GM23338 (cell line): ENCODE data around the gene RET. TPM values are rescaled to one million over a fixed set of nuclear protein-coding genes. Genes with fewer than 3 reads are reported as not detected.
"Not testable (repeated sequence)": the region's sequence is repeated elsewhere in the genome, so short reads cannot be mapped to it uniquely, and the experiment has no call there.

ENCODE experiments used
- ATAC-seq: fragments of 200-7000 bp; cut with Tn5 transposase; 3 replicates; pipeline ENCODE4 v1.9.1; 2020
- DNase-seq: peaks from one replicate; pipeline ENCODE4 v3.0.0-alpha.2; 2015; ENCODE audit warnings: low spot score
- H2AFZ ChIP-seq: fragments of 200-600 bp; sonication (generic); 2 replicates; pipeline ENCODE4 v1.8.0; 2016; ENCODE audit warnings: antibody characterized with exemption, mild to moderate bottlenecking, moderate library complexity
- H3F3A ChIP-seq: fragments of 200-600 bp; sonication (generic); replicated peaks from 2 replicates; pipeline ENCODE4 v1.8.0; 2017; ENCODE audit warnings: antibody characterized with exemption, mixed run types, low read depth
- H3K27ac ChIP-seq: fragments of 200-600 bp; sonication (generic); 2 replicates; pipeline ENCODE4 v1.6.1; 2016; ENCODE audit warnings: low read depth
- H3K27me3 ChIP-seq: fragments of 200-600 bp; sonication (generic); 2 replicates; pipeline ENCODE4 v1.8.0; 2016; ENCODE audit warnings: mild to moderate bottlenecking, mixed run types, moderate library complexity; ENCODE audit not compliant: insufficient read depth
- H3K36me3 ChIP-seq: fragments of 200-600 bp; sonication (generic); 2 replicates; pipeline ENCODE4 v1.8.0; 2016; ENCODE audit warnings: mild to moderate bottlenecking; ENCODE audit not compliant: insufficient read depth
- H3K4me1 ChIP-seq: fragments of 200-600 bp; sonication (generic); 2 replicates; pipeline ENCODE4 v1.8.0; 2016; ENCODE audit warnings: mild to moderate bottlenecking, moderate library complexity; ENCODE audit not compliant: insufficient read depth
- H3K4me2 ChIP-seq: fragments of 200-600 bp; sonication (generic); 2 replicates; pipeline ENCODE4 v1.7.1; 2017; ENCODE audit warnings: mixed run types
- H3K4me3 ChIP-seq: fragments of 200-600 bp; sonication (generic); 2 replicates; pipeline ENCODE4 v1.6.1; 2016; ENCODE audit warnings: mixed run types
- H3K79me2 ChIP-seq: fragments of 200-600 bp; sonication (generic); replicated peaks from 2 replicates; pipeline ENCODE4 v1.8.0; 2017; ENCODE audit warnings: mild to moderate bottlenecking; ENCODE audit not compliant: insufficient read depth
- H3K9me2 ChIP-seq: fragments of 200-600 bp; sonication (generic); 2 replicates; pipeline ENCODE4 v1.8.0; 2017; ENCODE audit not compliant: insufficient read depth
- H4K20me1 ChIP-seq: fragments of 200-600 bp; sonication (generic); replicated peaks from 2 replicates; pipeline ENCODE4 v1.8.0; 2017; ENCODE audit warnings: mild to moderate bottlenecking; ENCODE audit not compliant: insufficient read depth
- H3K27ac Mint-ChIP-seq: 2 replicates; pipeline ENCODE4 v1.8.0; 2020; ENCODE audit warnings: inconsistent platforms, mild to moderate bottlenecking, moderate library complexity, mixed read lengths
- H3K27me3 Mint-ChIP-seq: 3 replicates; pipeline ENCODE4 v1.8.0; 2022; ENCODE audit warnings: low read depth, mild to moderate bottlenecking, moderate library complexity, mixed read lengths, inconsistent platforms; ENCODE audit not compliant: insufficient read depth, poor library complexity
- H3K36me3 Mint-ChIP-seq: 3 replicates; pipeline ENCODE4 v1.8.0; 2021; ENCODE audit warnings: low read depth, mild to moderate bottlenecking, inconsistent platforms, moderate library complexity, mixed read lengths
- H3K4me1 Mint-ChIP-seq: 3 replicates; pipeline ENCODE4 v1.8.0; 2020; ENCODE audit warnings: mild to moderate bottlenecking, inconsistent platforms, mixed read lengths
- H3K4me3 Mint-ChIP-seq: 3 replicates; pipeline ENCODE4 v1.8.0; 2021; ENCODE audit warnings: moderate library complexity, mild to moderate bottlenecking, inconsistent platforms, mixed read lengths
- H3K9me3 Mint-ChIP-seq: 3 replicates; pipeline ENCODE4 v1.8.0; 2020; ENCODE audit warnings: moderate library complexity, mild to moderate bottlenecking, inconsistent platforms, mixed read lengths
- NANOG ChIP-seq: IDR thresholded peaks from 2 replicates; pipeline ENCODE4 v1.6.1; 2016; ENCODE audit warnings: antibody characterized with exemption, borderline replicate concordance
- REST ChIP-seq: IDR thresholded peaks from one replicate; pipeline ENCODE4 v1.6.1; 2018; ENCODE audit warnings: antibody characterized with exemption; ENCODE audit not compliant: unreplicated experiment
- STAT1 ChIP-seq: IDR thresholded peaks from one replicate; pipeline ENCODE4 v1.6.1; 2016; ENCODE audit warnings: antibody characterized with exemption; ENCODE audit not compliant: unreplicated experiment
- ZNF114 ChIP-seq: fragments of 250-450 bp; sonication (Bioruptor Pico); IDR thresholded peaks from 2 replicates; pipeline ENCODE4 v1.5.0; 2020; ENCODE audit warnings: mild to moderate bottlenecking, moderate library complexity
- ZNF331 ChIP-seq: fragments of 250-450 bp; sonication (Bioruptor Pico); IDR thresholded peaks from 2 replicates; pipeline ENCODE4 v1.5.0; 2020; ENCODE audit warnings: low read depth, mild to moderate bottlenecking, moderate library complexity
- polyA plus RNA-seq: library from polyadenylated mRNA; unstranded; fragments of >200 nt; fragmentation: Nextera tagmentation; extraction: Ambion mirVana; gene quantifications from 2 replicates; pipeline ENCODE4 v1.2.1, GENCODE V29; 2016
- total RNA-seq: library from RNA; depleted of rRNA; stranded (reverse); fragments of >200 nt; shearing (Covaris generic); gene quantifications from 2 replicates; pipeline ENCODE4 v1.2.3, GENCODE V29; 2014
- TF ChIP-seq, protein P1 (sequence below), 2 experiments: fragments of 200-600 bp in 1 of 2; sonication (generic) in 1 of 2; conservative IDR thresholded peaks; 2 replicates each; pipeline versions ENCODE4 v1.5.1 to v1.6.1; 2016 to 2017; ENCODE audit warnings: antibody characterized with exemption in 2 of 2, low read depth in 2 of 2, mild to moderate bottlenecking in 2 of 2, moderate library complexity in 1 of 2
- TF ChIP-seq, protein P2 (sequence below): IDR thresholded peaks from 2 replicates; pipeline ENCODE4 v1.6.1; 2016; ENCODE audit warnings: antibody characterized with exemption

RET gene
- total and polyA plus RNA-seq, 2 experiments from 2014 or later = 5.5 to 9.8 TPM

GRCh38 chr10:43094085-43094484 lies 17.2 kb downstream of the RET start:
- peaks cover 6% of the 10 kb centered on the region for H3K27me3 Mint-ChIP-seq
- H3F3A ChIP-seq = no peaks in the 10 kb centered on the region
- H3K4me1 Mint-ChIP-seq = peaks cover 16% of the 10 kb centered on the region
- no peak for ATAC-seq
- no peak overlapping the region for H3K4me2 ChIP-seq
- 0 out of 2 replicates have a peak, but pooled peaks cover 3% of the 10 kb centered on the region for H3K4me1 ChIP-seq
- DNase-seq = no peak
- H3K27ac ChIP-seq = no peak overlapping the region
- H3K9me3 Mint-ChIP-seq = no peaks in the 10 kb centered on the region
- no peak overlapping the region for H2AFZ ChIP-seq
- H3K27me3 ChIP-seq = no peaks in the 10 kb centered on the region
- H3K36me3 Mint-ChIP-seq = no peaks in the 10 kb centered on the region; the same call in 2 of the 3 replicates
- no peak overlapping the region for H3K4me3 Mint-ChIP-seq
- H3K27ac Mint-ChIP-seq = no peak overlapping the region
- no peak overlapping the region for H3K4me3 ChIP-seq
- H4K20me1 ChIP-seq = no peaks in the 10 kb centered on the region
- TF ChIP-seq, protein P1, sequence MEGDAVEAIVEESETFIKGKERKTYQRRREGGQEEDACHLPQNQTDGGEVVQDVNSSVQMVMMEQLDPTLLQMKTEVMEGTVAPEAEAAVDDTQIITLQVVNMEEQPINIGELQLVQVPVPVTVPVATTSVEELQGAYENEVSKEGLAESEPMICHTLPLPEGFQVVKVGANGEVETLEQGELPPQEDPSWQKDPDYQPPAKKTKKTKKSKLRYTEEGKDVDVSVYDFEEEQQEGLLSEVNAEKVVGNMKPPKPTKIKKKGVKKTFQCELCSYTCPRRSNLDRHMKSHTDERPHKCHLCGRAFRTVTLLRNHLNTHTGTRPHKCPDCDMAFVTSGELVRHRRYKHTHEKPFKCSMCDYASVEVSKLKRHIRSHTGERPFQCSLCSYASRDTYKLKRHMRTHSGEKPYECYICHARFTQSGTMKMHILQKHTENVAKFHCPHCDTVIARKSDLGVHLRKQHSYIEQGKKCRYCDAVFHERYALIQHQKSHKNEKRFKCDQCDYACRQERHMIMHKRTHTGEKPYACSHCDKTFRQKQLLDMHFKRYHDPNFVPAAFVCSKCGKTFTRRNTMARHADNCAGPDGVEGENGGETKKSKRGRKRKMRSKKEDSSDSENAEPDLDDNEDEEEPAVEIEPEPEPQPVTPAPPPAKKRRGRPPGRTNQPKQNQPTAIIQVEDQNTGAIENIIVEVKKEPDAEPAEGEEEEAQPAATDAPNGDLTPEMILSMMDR (conservative IDR thresholded peaks at IDR 0.05; ENCODE audit: low read depth in 2 of 2) = no peak
- H3K9me2 ChIP-seq = no peaks in the 10 kb centered on the region
- no peaks in the 10 kb centered on the region for H3K79me2 ChIP-seq
- H3K36me3 ChIP-seq = no peaks in the 10 kb centered on the region

GRCh38 chr10:43099339-43099738 lies 22.5 kb downstream of the RET start:
- not testable (repeated sequence) for DNase-seq, H3K9me3 Mint-ChIP-seq, H3K79me2 ChIP-seq, H3K4me3 Mint-ChIP-seq, H3K36me3 ChIP-seq, H3K9me2 ChIP-seq, H3K4me3 ChIP-seq, H3F3A ChIP-seq, H3K4me2 ChIP-seq, H3K27ac ChIP-seq, H3K4me1 ChIP-seq, ATAC-seq, H3K4me1 Mint-ChIP-seq, H3K36me3 Mint-ChIP-seq, H3K27ac Mint-ChIP-seq, H2AFZ ChIP-seq, H4K20me1 ChIP-seq
- peaks cover 12% of the 10 kb centered on the region for H3K27me3 ChIP-seq
- peaks cover 14% of the 10 kb centered on the region for H3K27me3 Mint-ChIP-seq

GRCh38 chr10:43099928-43100327 lies 23.1 kb downstream of the RET start:
- H3K9me2 ChIP-seq = no peaks in the 10 kb centered on the region
- no peak for ATAC-seq
- Mint-ChIP-seq H3K27me3 (peaks cover 16% of the 10 kb centered on the region), H3K36me3 (no peaks in the 10 kb centered on the region), H3K4me3 (no peak overlapping the region), H3K9me3 (no peaks in the 10 kb centered on the region), H3K27ac (no peak overlapping the region), H3K4me1 (no peaks in the 10 kb centered on the region)
- no peak for DNase-seq
- no peaks in the 10 kb centered on the region for H4K20me1 ChIP-seq
- H3K4me2 ChIP-seq = no peak overlapping the region
- no peak for TF ChIP-seq ZNF114 (CRISPR knock-in tag)
- no peak for TF ChIP-seq NANOG
- TF ChIP-seq STAT1 = no peak
- TF ChIP-seq, protein P1 (conservative IDR thresholded peaks at IDR 0.05; ENCODE audit: low read depth in 2 of 2) = no peak
- no peak for TF ChIP-seq REST
- TF ChIP-seq ZNF331 (CRISPR knock-in tag) = no peak
- TF ChIP-seq, protein P2, sequence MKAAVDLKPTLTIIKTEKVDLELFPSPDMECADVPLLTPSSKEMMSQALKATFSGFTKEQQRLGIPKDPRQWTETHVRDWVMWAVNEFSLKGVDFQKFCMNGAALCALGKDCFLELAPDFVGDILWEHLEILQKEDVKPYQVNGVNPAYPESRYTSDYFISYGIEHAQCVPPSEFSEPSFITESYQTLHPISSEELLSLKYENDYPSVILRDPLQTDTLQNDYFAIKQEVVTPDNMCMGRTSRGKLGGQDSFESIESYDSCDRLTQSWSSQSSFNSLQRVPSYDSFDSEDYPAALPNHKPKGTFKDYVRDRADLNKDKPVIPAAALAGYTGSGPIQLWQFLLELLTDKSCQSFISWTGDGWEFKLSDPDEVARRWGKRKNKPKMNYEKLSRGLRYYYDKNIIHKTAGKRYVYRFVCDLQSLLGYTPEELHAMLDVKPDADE = no peak
- H3K4me3 ChIP-seq = no peak overlapping the region
- H3K27ac ChIP-seq = no peak overlapping the region
- no peaks in the 10 kb centered on the region for H3K36me3 ChIP-seq
- no peaks in the 10 kb centered on the region for H3K4me1 ChIP-seq
- H2AFZ ChIP-seq = no peak overlapping the region
- peaks cover 18% of the 10 kb centered on the region for H3K27me3 ChIP-seq
- H3K79me2 ChIP-seq = no peaks in the 10 kb centered on the region
- no peaks in the 10 kb centered on the region for H3F3A ChIP-seq
